Measurements from ENCODE around the gene KCNJ4.

KCNJ4 gene

GRCh38 chr22:38451404-38451803 lies 3.6 kb downstream of the KCNJ4 start:
- Histone ChIP-seq H3K79me2 (ENCODE audit: control insufficient read depth, insufficient read depth, low read length, poor library complexity) (no peaks in the 10 kb centered on the region), H3K4ac (ENCODE audit: low read depth, low read length) (no peak overlapping the region), H4K12ac (ENCODE audit: low read depth, low read length) (no peak overlapping the region), H3K9me3 (ENCODE audit: insufficient read depth, low read depth, low read length) (peaks cover 6% of the 10 kb centered on the region), H3K79me1 (ENCODE audit: low read length) (no peaks in the 10 kb centered on the region), H3K9ac (ENCODE audit: low read length) (no peak overlapping the region), H3K4me1 (ENCODE audit: control insufficient read depth in 1 of 2, insufficient read depth in 2 of 2, low read length in 2 of 2) (peaks cover 3 to 4% of the 10 kb centered on the region in 2 experiments), H3K4me3 (ENCODE audit: low read depth, low read length) (no peak overlapping the region), H3K18ac (ENCODE audit: low read length) (no peak overlapping the region), H4K91ac (ENCODE audit: low read depth, low read length) (no peak overlapping the region), H3K14ac (ENCODE audit: low read length) (no peak overlapping the region), H2AK5ac (ENCODE audit: low read length) (no peak overlapping the region), H2BK120ac (ENCODE audit: insufficient read depth, low read length, poor library complexity) (no peak overlapping the region), H2AFZ (ENCODE audit: insufficient read depth, low read length, poor library complexity) (no peak overlapping the region), H2BK5ac (ENCODE audit: low read depth, low read length, poor library complexity) (no peak overlapping the region), H3K4me2 (ENCODE audit: low read length) (no peak overlapping the region), H2BK12ac (ENCODE audit: low read length) (no peak overlapping the region), H3K36me3 (ENCODE audit: control insufficient read depth in 1 of 2, insufficient read depth in 2 of 2, low read length in 2 of 2) (no peaks in the 10 kb centered on the region), H3K23ac (ENCODE audit: low read length) (no peak overlapping the region), H3K27me3 (ENCODE audit: insufficient read depth, low read length) (peaks cover 32% of the 10 kb centered on the region), H3K27ac (ENCODE audit: low read depth, low read length) (no peak overlapping the region), H4K8ac (ENCODE audit: low read depth, low read length) (no peak overlapping the region)
- DNase-seq, result no peak
- WGBS (ENCODE audit: extremely low coverage, insufficient coverage, insufficient read length), result no CpG with 5 or more reads among the region's 2 CpGs

GRCh38 chr22:38450234-38450797 lies 4.7 kb downstream of the KCNJ4 start:
- no peak overlapping the region for H2AK5ac ChIP-seq (ENCODE audit: low read length)
- H4K8ac ChIP-seq (ENCODE audit: low read depth, low read length), result no peak overlapping the region
- no peaks in the 10 kb centered on the region for H3K79me2 ChIP-seq (ENCODE audit: control insufficient read depth, insufficient read depth, low read length, poor library complexity)
- H3K18ac ChIP-seq (ENCODE audit: low read length), result no peak overlapping the region
- no peaks in the 10 kb centered on the region for H3K79me1 ChIP-seq (ENCODE audit: low read length)
- no peak for DNase-seq
- peaks cover 3 to 4% of the 10 kb centered on the region in 2 experiments for H3K4me1 ChIP-seq (ENCODE audit: control insufficient read depth in 1 of 2, insufficient read depth in 2 of 2, low read length in 2 of 2)
- H2BK5ac ChIP-seq (ENCODE audit: low read depth, low read length, poor library complexity), result no peak overlapping the region
- H2BK120ac ChIP-seq (ENCODE audit: insufficient read depth, low read length, poor library complexity), result no peak overlapping the region
- H3K4ac ChIP-seq (ENCODE audit: low read depth, low read length), result no peak overlapping the region
- H3K36me3 ChIP-seq (ENCODE audit: control insufficient read depth in 1 of 2, insufficient read depth in 2 of 2, low read length in 2 of 2), result no peaks in the 10 kb centered on the region
- H4K91ac ChIP-seq (ENCODE audit: low read depth, low read length), result no peak overlapping the region
- H3K14ac ChIP-seq (ENCODE audit: low read length), result no peak overlapping the region
- H3K9ac ChIP-seq (ENCODE audit: low read length), result no peak overlapping the region
- H3K23ac ChIP-seq (ENCODE audit: low read length), result no peak overlapping the region
- H4K12ac ChIP-seq (ENCODE audit: low read depth, low read length), result no peak overlapping the region
- WGBS (ENCODE audit: extremely low coverage, insufficient coverage, insufficient read length), result no CpG with 5 or more reads among the region's 11 CpGs
- no peak overlapping the region for H3K27ac ChIP-seq (ENCODE audit: low read depth, low read length)
- no peak overlapping the region for H2BK12ac ChIP-seq (ENCODE audit: low read length)
- no peak overlapping the region for H2AFZ ChIP-seq (ENCODE audit: insufficient read depth, low read length, poor library complexity)
- H3K4me3 ChIP-seq (ENCODE audit: low read depth, low read length), result no peak overlapping the region
- H3K9me3 ChIP-seq (ENCODE audit: insufficient read depth, low read depth, low read length), result peaks cover 7% of the 10 kb centered on the region
- peaks cover 25% of the 10 kb centered on the region for H3K27me3 ChIP-seq (ENCODE audit: insufficient read depth, low read length)
- no peak overlapping the region for H3K4me2 ChIP-seq (ENCODE audit: low read length)

DNA sequence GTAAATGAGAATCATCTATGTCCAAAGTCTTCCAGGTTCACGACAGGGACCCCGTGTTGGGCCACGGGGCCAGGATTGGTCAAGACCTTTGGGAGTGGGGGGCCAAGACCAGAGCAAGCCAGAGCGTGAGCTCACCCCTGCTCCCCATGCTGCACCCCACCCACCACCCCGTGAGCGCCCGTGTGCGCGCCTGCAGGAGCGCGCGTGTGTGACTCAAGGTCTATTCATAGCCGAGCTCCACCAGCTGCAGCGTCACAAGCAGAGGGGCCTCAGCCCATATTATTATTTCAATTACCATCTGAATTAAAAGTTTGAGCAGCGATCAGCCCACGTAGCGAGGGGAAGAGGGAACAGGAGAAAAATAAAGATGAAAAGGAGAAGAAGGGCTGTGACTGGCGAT lies 5.2 kb downstream of the KCNJ4 start:
- no peak overlapping the region for H2BK12ac ChIP-seq (ENCODE audit: low read length)
- no peak overlapping the region for H4K8ac ChIP-seq (ENCODE audit: low read depth, low read length)
- H4K91ac ChIP-seq (ENCODE audit: low read depth, low read length), result no peak overlapping the region
- H4K12ac ChIP-seq (ENCODE audit: low read depth, low read length), result no peak overlapping the region
- H3K23ac ChIP-seq (ENCODE audit: low read length), result no peak overlapping the region
- no peak overlapping the region for H2AFZ ChIP-seq (ENCODE audit: insufficient read depth, low read length, poor library complexity)
- no peak overlapping the region for H2AK5ac ChIP-seq (ENCODE audit: low read length)
- no peak overlapping the region for H3K4ac ChIP-seq (ENCODE audit: low read depth, low read length)
- DNase-seq, result no peak
- H3K14ac ChIP-seq (ENCODE audit: low read length), result no peak overlapping the region
- H3K27me3 ChIP-seq (ENCODE audit: insufficient read depth, low read length), result peaks cover 21% of the 10 kb centered on the region
- no peaks in the 10 kb centered on the region for H3K79me2 ChIP-seq (ENCODE audit: control insufficient read depth, insufficient read depth, low read length, poor library complexity)
- no peaks in the 10 kb centered on the region for H3K36me3 ChIP-seq (ENCODE audit: control insufficient read depth in 1 of 2, insufficient read depth in 2 of 2, low read length in 2 of 2)
- H2BK120ac ChIP-seq (ENCODE audit: insufficient read depth, low read length, poor library complexity), result no peak overlapping the region
- no peak overlapping the region for H3K18ac ChIP-seq (ENCODE audit: low read length)
- no CpG with 5 or more reads among the region's 18 CpGs for WGBS (ENCODE audit: extremely low coverage, insufficient coverage, insufficient read length)
- no peak overlapping the region for H3K27ac ChIP-seq (ENCODE audit: low read depth, low read length)
- no peak overlapping the region for H2BK5ac ChIP-seq (ENCODE audit: low read depth, low read length, poor library complexity)
- H3K4me3 ChIP-seq (ENCODE audit: low read depth, low read length), result no peak overlapping the region
- peaks cover 3 to 4% of the 10 kb centered on the region in 2 experiments for H3K4me1 ChIP-seq (ENCODE audit: control insufficient read depth in 1 of 2, insufficient read depth in 2 of 2, low read length in 2 of 2)
- no peaks in the 10 kb centered on the region for H3K79me1 ChIP-seq (ENCODE audit: low read length)
- peaks cover 7% of the 10 kb centered on the region for H3K9me3 ChIP-seq (ENCODE audit: insufficient read depth, low read depth, low read length)
- H3K4me2 ChIP-seq (ENCODE audit: low read length), result no peak overlapping the region
- no peak overlapping the region for H3K9ac ChIP-seq (ENCODE audit: low read length)

- H3K4me2 ChIP-seq (ENCODE audit: low read length), result no peak overlapping the region
- no peaks in the 10 kb centered on the region for H3K79me2 ChIP-seq (ENCODE audit: control insufficient read depth, insufficient read depth, low read length, poor library complexity)
- no peak overlapping the region for H3K4ac ChIP-seq (ENCODE audit: low read depth, low read length)
- H2AFZ ChIP-seq (ENCODE audit: insufficient read depth, low read length, poor library complexity), result no peak overlapping the region
- H2AK5ac ChIP-seq (ENCODE audit: low read length), result no peak overlapping the region
- no peak overlapping the region for H4K91ac ChIP-seq (ENCODE audit: low read depth, low read length)
- no peak overlapping the region for H4K8ac ChIP-seq (ENCODE audit: low read depth, low read length)
- WGBS (ENCODE audit: extremely low coverage, insufficient coverage, insufficient read length), result no CpG with 5 or more reads among the region's 14 CpGs
- DNase-seq, result no peak
- H3K4me1 ChIP-seq (ENCODE audit: control insufficient read depth in 1 of 2, insufficient read depth in 2 of 2, low read length in 2 of 2), result no peaks in the 10 kb centered on the region
- no peak overlapping the region for H3K18ac ChIP-seq (ENCODE audit: low read length)
- no peak overlapping the region for H3K9ac ChIP-seq (ENCODE audit: low read length)
- no peak overlapping the region for H3K14ac ChIP-seq (ENCODE audit: low read length)
- peak overlapping the region; percentile 31 for H3K4me3 ChIP-seq (ENCODE audit: low read depth, low read length)
- H3K9me3 ChIP-seq (ENCODE audit: insufficient read depth, low read depth, low read length), result peaks cover 7% of the 10 kb centered on the region
- H3K79me1 ChIP-seq (ENCODE audit: low read length), result no peaks in the 10 kb centered on the region
- no peak overlapping the region for H2BK12ac ChIP-seq (ENCODE audit: low read length)
- H3K27ac ChIP-seq (ENCODE audit: low read depth, low read length), result no peak overlapping the region
- no peaks in the 10 kb centered on the region for H3K36me3 ChIP-seq (ENCODE audit: control insufficient read depth in 1 of 2, insufficient read depth in 2 of 2, low read length in 2 of 2)
- no peak overlapping the region for H3K23ac ChIP-seq (ENCODE audit: low read length)
- H4K12ac ChIP-seq (ENCODE audit: low read depth, low read length), result no peak overlapping the region
- H2BK5ac ChIP-seq (ENCODE audit: low read depth, low read length, poor library complexity), result no peak overlapping the region
- no peak overlapping the region for H2BK120ac ChIP-seq (ENCODE audit: insufficient read depth, low read length, poor library complexity)
- H3K27me3 ChIP-seq (ENCODE audit: insufficient read depth, low read length), result peaks cover 15% of the 10 kb centered on the region
Observed at GRCh38 chr22:38448945-38449745, 5.9 kb downstream of the KCNJ4 start.

Data from trophoblast cell (in vitro differentiated cells and primary cell).